ENCODE results near the gene CFAP300.

The CFAP300 gene

DNA sequence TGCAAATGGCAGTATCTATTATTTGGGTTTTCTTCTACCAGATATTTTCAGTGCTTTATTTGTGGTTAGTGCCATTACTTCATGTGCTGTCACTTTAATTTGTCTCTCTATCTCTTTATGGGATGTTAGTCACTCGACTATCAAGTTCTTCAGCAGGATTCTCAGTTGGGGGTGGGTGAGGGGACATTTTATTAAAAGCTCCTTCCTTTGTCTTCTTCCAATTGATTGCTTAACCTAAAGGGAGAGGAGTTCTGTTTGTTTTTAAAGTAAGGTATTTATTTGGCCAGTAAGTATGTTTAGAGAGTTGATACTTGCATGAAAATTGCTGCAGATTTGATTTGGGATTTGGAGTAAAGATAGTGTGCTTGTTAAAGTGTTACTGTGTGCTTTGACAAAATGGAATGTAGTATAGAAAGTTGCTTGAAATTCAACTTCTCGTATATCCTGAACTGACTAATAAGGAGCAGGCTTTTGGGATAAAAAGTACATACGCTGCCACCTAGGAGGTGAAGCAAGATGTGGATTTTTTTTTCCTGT lies 73.3 kb downstream of the CFAP300 start:
- DNase-seq (ENCODE audit: low read depth in 3 of 3), result no peak

DNA sequence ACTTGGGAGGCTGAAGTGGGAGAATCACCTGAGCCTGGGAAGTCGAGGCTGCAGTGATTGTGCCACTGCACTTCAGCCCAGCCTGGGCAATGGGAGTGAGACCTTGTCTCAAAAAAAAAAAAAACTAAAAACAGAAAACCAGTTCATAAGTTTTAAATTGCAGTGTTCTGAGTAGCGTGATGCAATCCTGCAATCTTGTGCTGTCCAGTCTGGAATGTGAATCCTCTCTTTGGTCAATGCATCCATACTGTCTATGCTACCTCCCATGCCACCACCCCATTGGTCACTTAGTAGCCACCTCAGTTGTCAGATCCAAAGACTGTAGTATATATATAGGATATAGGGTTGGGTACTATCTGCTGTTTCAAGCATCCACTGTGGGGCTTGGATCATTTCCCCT lies 74.1 kb downstream of the CFAP300 start:
- DNase-seq (ENCODE audit: low read depth in 3 of 3), result no peak

All from stimulated activated CD4-positive, alpha-beta T cell treated with anti-CD3 and anti-CD28 coated beads, TNF-alpha, amount 100 ng/mL, for 48 hours (primary cell).